Tibial artery (tissue), 4 donors: ENCODE results near the gene INMT.
A peak's percentile ranks its signal among the peaks of the same experiment; 100 is the strongest.

Experiments
- DNase-seq, 2 donors: peaks; one replicate each; pipeline ENCODE4 v3.0.0-alpha.2; 2019
- H3K27ac ChIP-seq, 2 donors: fragments of 200-600 bp; sonication (generic) in 1 of 2; 1 replicate in 1 of 2; 2 replicates in 1 of 2; pipeline ENCODE4 v1.5.1; 2018 to 2019; ENCODE audit warnings: mild to moderate bottlenecking in 1 of 2
- H3K27me3 ChIP-seq, 2 donors: fragments of 200-600 bp; sonication (generic) in 1 of 2; one replicate each; pipeline versions ENCODE4 v1.5.1 to v1.6.0; 2016 to 2019
- H3K36me3 ChIP-seq, 3 donors: fragments of 200-600 bp; sonication (generic) in 2 of 3; one replicate each; pipeline ENCODE4 v1.5.1; 2016 to 2019; ENCODE audit warnings: mild to moderate bottlenecking in 2 of 3
- H3K4me1 ChIP-seq, 4 donors: fragments of 200-600 bp; sonication (generic) in 2 of 4; 1 replicate in 3 of 4; 2 replicates in 1 of 4; pipeline ENCODE4 v1.5.1; 2016 to 2019
- H3K4me3 ChIP-seq, 2 donors: fragments of 200-600 bp; sonication (generic) in 1 of 2; 1 replicate in 1 of 2; 2 replicates in 1 of 2; pipeline ENCODE4 v1.5.1; 2018 to 2019; ENCODE audit warnings: mild to moderate bottlenecking in 2 of 2
- H3K9me3 ChIP-seq, 3 donors: fragments of 200-600 bp; sonication (generic) in 1 of 3; one replicate each; pipeline ENCODE4 v1.5.1; 2016 to 2019
- intact Hi-C: fragments of 100-400 bp; cut with DNase I; formaldehyde crosslinking; loops from one replicate; pipeline ENCODE4 v1.15.0; 2023; ENCODE audit warnings: low total_unique reads
- TF ChIP-seq, protein P1 (sequence below), 2 experiments: fragments of 200-600 bp in 1 of 2; fragments of 450-650 bp in 1 of 2; IDR thresholded peaks; one replicate each; pipeline ENCODE4 v1.5.1; 2017 to 2019; ENCODE audit warnings: antibody characterized with exemption in 2 of 2, mild to moderate bottlenecking in 1 of 2, moderate library complexity in 1 of 2

The INMT gene

DNA sequence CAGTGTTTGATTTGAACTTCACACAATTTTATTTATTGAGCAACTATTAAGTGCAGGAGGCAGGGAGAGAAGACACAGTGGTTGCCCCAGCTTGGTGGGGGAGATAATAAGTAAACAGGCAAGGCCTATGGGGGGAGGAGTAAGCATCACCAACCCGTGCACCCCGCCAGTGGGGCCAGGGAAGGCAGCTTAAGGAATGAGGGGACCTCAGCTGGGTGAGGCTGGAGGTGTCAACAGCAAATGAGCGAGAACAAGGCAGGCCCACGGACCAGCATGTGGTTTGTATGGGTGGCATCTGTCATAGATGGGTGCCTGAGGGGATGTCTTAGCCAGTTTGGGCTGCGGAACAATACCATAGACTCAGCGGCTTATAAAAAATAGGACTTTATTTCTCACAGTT lies 45.6 kb upstream of the INMT start:
- DNase-seq = no peak
- peaks cover 0 to 14% of the 10 kb centered on the region in 2 donors for H3K27me3 ChIP-seq
- H3K9me3 ChIP-seq = no peaks in the 10 kb centered on the region
- no peaks in the 10 kb centered on the region for H3K36me3 ChIP-seq
- H3K4me3 ChIP-seq = no peak overlapping the region
- no peak overlapping the region for H3K27ac ChIP-seq
- intact Hi-C loops = no loop called here
- TF ChIP-seq, protein P1, sequence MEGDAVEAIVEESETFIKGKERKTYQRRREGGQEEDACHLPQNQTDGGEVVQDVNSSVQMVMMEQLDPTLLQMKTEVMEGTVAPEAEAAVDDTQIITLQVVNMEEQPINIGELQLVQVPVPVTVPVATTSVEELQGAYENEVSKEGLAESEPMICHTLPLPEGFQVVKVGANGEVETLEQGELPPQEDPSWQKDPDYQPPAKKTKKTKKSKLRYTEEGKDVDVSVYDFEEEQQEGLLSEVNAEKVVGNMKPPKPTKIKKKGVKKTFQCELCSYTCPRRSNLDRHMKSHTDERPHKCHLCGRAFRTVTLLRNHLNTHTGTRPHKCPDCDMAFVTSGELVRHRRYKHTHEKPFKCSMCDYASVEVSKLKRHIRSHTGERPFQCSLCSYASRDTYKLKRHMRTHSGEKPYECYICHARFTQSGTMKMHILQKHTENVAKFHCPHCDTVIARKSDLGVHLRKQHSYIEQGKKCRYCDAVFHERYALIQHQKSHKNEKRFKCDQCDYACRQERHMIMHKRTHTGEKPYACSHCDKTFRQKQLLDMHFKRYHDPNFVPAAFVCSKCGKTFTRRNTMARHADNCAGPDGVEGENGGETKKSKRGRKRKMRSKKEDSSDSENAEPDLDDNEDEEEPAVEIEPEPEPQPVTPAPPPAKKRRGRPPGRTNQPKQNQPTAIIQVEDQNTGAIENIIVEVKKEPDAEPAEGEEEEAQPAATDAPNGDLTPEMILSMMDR (IDR thresholded peaks at IDR 0.05) = no peak
- H3K4me1 ChIP-seq = peaks cover 0 to 33% (median 2%) of the 10 kb centered on the region in 4 donors

DNA sequence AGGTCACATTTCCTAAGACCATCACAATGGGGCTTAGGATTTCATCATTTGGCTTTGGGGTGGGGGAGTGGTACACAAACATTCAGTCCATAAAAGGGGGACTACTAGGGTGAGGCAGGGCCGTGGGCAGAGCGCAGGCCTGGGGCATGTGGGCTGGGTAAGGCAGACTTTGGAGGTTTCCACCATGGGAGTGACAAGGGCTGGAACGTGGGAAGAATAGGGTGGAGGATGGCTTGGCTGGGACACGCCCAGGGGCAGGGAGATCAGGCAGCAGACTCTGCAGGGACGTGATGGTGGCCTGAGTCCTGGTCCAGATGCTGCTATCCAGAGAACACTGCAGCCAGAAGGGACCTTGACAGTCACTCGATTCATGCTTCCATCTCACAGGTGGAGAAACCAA lies 45.0 kb upstream of the INMT start:
- no peak for DNase-seq
- intact Hi-C loops = no loop called here
- H3K27ac ChIP-seq = no peak overlapping the region

DNA sequence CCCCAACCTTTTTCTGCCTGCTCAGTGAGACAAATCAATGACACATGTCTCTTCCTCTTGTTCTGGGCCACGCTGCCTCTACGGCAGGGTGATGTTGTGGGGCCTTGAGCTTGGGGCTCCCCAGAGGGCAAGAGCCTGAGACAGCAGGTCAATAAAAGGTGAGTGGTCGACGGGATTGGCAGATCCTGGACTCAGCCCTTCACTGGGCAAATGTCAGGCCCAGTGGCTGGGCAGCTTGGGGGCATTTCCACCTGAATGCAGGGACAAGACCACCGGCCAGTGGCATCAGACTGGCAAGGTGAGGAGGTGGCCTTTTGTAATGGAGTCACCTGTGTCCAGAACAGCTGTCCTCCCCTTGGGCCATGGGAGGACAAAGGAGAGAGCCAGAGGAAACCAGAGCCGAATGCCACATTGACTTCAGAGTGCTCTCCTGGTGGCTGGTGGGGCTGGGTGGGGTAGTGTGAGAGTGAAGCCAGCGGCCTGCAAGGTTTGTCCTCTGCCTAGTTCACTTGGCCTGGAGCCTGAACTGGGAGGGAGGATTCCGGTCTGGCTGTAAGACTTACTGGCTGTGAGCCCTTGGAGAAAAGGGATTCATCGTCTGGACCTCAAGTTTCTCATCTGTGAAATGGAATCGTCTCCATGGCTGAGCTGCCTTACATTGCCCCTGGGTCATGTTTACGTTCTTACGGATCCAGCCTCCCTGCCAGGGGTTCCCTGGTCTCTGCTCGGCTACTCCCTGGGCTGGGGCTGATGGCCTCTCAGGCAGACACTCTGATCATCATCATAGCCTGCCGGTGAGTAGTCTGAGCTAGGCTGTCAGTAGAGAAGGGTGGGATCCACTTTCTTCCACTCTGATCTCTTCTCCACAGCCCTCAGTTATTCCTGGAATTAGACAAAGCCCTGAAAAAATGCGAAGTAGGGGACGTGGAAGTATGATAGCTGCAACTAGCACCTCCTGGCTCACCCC lies 44.3 kb upstream of the INMT start:
- H3K36me3 ChIP-seq = no peaks in the 10 kb centered on the region
- TF ChIP-seq, protein P1 (IDR thresholded peaks at IDR 0.05) = no peak
- DNase-seq = peak; percentile 75
- no peak overlapping the region for H3K27ac ChIP-seq
- H3K4me1 ChIP-seq = peaks cover 0 to 33% (median 2%) of the 10 kb centered on the region in 4 donors
- H3K4me3 ChIP-seq = no peak overlapping the region
- H3K27me3 ChIP-seq = peaks cover 0 to 14% of the 10 kb centered on the region in 2 donors
- H3K9me3 ChIP-seq = no peaks in the 10 kb centered on the region
- intact Hi-C loops = no loop called here

More for the DNA sequence above, 45.0 kb upstream of the INMT start:
- Histone ChIP-seq H3K4me1 (peaks cover 0 to 33% (median 2%) of the 10 kb centered on the region in 4 donors), H3K9me3 (no peaks in the 10 kb centered on the region), H3K4me3 (no peak overlapping the region), H3K27me3 (peaks cover 0 to 14% of the 10 kb centered on the region in 2 donors), H3K36me3 (no peaks in the 10 kb centered on the region)
- TF ChIP-seq, protein P1 (IDR thresholded peaks at IDR 0.05) = no peak

DNA sequence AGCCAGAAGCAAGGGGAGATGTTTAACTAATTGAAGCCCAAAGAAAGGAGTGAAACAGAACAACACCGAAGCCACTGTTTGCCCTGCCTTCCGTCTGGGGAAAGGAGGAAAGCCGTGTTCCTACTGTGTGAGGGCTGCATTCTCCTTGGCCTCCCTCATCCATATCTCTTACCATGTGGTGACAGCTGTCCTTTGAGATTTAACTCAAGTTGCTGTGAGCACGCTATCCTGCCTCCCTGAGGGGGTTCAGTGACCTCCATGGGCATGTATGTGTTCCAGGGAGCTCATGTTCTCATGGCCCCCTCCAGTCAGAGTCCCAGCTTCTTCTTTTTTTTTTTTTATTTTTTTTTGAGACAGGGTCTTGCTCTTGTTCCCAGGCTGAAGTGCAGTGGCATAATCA lies 43.5 kb upstream of the INMT start:
- TF ChIP-seq, protein P1 (IDR thresholded peaks at IDR 0.05) = no peak
- intact Hi-C loops = no loop called here
- H3K27ac ChIP-seq = no peak overlapping the region
- H3K36me3 ChIP-seq = no peaks in the 10 kb centered on the region
- H3K9me3 ChIP-seq = no peaks in the 10 kb centered on the region
- H3K4me3 ChIP-seq = no peak overlapping the region
- DNase-seq = no peak
- peaks cover 0 to 33% (median 2%) of the 10 kb centered on the region in 4 donors for H3K4me1 ChIP-seq
- H3K27me3 ChIP-seq = peaks cover 0 to 14% of the 10 kb centered on the region in 2 donors

DNA sequence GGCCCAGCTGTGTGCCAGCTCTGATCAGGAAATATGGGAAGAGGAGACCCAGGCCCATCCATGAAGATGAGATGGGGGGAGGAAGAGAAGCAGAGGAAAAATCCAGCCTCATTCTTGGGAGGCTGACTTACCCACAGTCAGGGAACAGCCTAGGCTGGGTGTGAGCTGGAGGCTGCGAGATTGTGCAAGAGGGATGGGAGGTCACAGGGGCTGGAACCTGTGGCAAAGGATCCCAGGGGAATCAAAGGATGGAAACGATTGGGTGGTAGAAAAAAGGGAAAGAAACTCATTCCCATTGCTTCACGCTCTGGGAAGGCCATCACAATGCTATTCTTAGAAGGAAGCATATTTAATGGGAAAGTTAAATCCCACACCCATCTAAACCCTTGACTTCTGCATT lies 43.0 kb upstream of the INMT start:
- peak; percentile 76 to 87 for DNase-seq
- H3K9me3 ChIP-seq = no peaks in the 10 kb centered on the region
- intact Hi-C loops = no loop called here
- H3K4me3 ChIP-seq = no peak overlapping the region
- TF ChIP-seq, protein P1 (IDR thresholded peaks at IDR 0.05) = no peak
- H3K4me1 ChIP-seq = peaks cover 0 to 33% (median 2%) of the 10 kb centered on the region in 4 donors
- H3K27ac ChIP-seq = no peak overlapping the region
- no peaks in the 10 kb centered on the region for H3K36me3 ChIP-seq
- H3K27me3 ChIP-seq = peaks cover 0 to 14% of the 10 kb centered on the region in 2 donors
